ENCODE measurements around the gene FGF14.

FGF14 gene

GRCh38 chr13:101989798-101990350, 412.0 kb downstream of the FGF14 start:
- no peak for TF ChIP-seq CTCF (IDR thresholded peaks at IDR 0.05; ENCODE audit: extremely low read depth, insufficient read depth, missing control alignments)
- no peak for DNase-seq (ENCODE audit: low spot score)
- in situ Hi-C loops (cut with MboI; ENCODE audit: low pct_unique_long_range_greater_than_20kb, low sequenced_read_pairs, unreplicated experiment) = no loop called here

GRCh38 chr13:101988140-101988539, 413.7 kb downstream of the FGF14 start:
- no peak for DNase-seq (ENCODE audit: low spot score)
- TF ChIP-seq CTCF (IDR thresholded peaks at IDR 0.05; ENCODE audit: extremely low read depth, insufficient read depth, missing control alignments) = no peak
- in situ Hi-C loops (cut with MboI; ENCODE audit: low pct_unique_long_range_greater_than_20kb, low sequenced_read_pairs, unreplicated experiment) = no loop called here

- TF ChIP-seq CTCF (IDR thresholded peaks at IDR 0.05; ENCODE audit: extremely low read depth, insufficient read depth, missing control alignments) = no peak
- in situ Hi-C loops (cut with MboI; ENCODE audit: low pct_unique_long_range_greater_than_20kb, low sequenced_read_pairs, unreplicated experiment) = no loop called here
- DNase-seq (ENCODE audit: low spot score) = no peak
Observed at GRCh38 chr13:101986316-101986715, 415.5 kb downstream of the FGF14 start.

GRCh38 chr13:101985321-101985720, 416.5 kb downstream of the FGF14 start:
- no peak for TF ChIP-seq CTCF (IDR thresholded peaks at IDR 0.05; ENCODE audit: extremely low read depth, insufficient read depth, missing control alignments)
- in situ Hi-C loops (cut with MboI; ENCODE audit: low pct_unique_long_range_greater_than_20kb, low sequenced_read_pairs, unreplicated experiment) = no loop called here
- DNase-seq (ENCODE audit: low spot score) = no peak

GRCh38 chr13:101982903-101983302, 418.9 kb downstream of the FGF14 start:
- in situ Hi-C loops (cut with MboI; ENCODE audit: low pct_unique_long_range_greater_than_20kb, low sequenced_read_pairs, unreplicated experiment) = no loop called here
- no peak for TF ChIP-seq CTCF (IDR thresholded peaks at IDR 0.05; ENCODE audit: extremely low read depth, insufficient read depth, missing control alignments)

GRCh38 chr13:101979825-101980224, 422.0 kb downstream of the FGF14 start:
- no peak for TF ChIP-seq CTCF (IDR thresholded peaks at IDR 0.05; ENCODE audit: extremely low read depth, insufficient read depth, missing control alignments)
- in situ Hi-C loops (cut with MboI; ENCODE audit: low pct_unique_long_range_greater_than_20kb, low sequenced_read_pairs, unreplicated experiment) = no loop called here
- no peak for DNase-seq (ENCODE audit: low spot score)

More at GRCh38 chr13:101982903-101983302, 418.9 kb downstream of the FGF14 start:
- no peak for DNase-seq (ENCODE audit: low spot score)

Data from GM13977 (cell line).